GM10847 (cell line): ENCODE results near the gene SLC2A10.

Source experiments
- POLR2A ChIP-seq: IDR thresholded peaks from 2 replicates; pipeline ENCODE4 v1.6.1; 2011; ENCODE audit not compliant: insufficient read length; ENCODE audit errors: extremely low read depth

SLC2A10 gene

DNA sequence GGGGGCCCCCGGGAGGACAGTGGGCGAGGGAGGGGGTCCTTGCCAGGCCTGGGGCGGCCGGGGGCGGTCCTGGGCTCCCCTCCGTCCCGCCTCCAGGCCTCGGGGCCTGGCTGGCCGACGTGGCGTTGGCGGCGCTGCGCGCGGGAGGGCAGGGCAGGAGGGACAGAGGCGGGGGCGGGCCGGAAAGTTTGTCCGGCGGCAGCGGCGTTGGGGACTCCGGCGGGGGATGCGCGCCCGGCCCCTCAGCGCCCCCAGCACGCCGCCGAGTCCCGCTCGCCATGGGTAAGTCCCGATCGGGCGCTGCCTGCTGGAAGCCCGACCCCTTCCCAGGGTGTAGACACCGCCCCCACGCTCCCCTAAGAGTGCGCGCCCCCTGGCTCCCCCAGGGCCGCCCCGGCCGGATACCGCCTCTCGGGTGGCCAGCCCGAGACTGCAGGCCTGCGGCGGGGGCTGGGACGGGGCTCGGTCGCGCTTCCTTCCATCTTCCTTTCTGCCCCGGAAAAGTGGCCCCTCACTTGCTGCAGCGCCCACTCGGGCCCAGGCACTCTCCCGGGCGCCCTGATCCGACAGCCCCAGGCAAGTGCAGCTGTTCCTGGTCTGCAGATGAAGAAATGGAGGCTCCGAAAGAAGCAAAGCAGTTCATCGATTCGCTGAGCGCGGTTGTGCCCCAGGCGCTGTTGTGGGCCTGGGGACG, at the start of gene SLC2A10:
Gene SLC2A10 (plus strand): TSS at position 191 of the 694 bp plus-strand sequence. CDS start 88 bp downstream, at position 279.
- TF ChIP-seq POLR2A = no peak

GRCh38 chr20:46660487-46660886, 49.0 kb upstream of the SLC2A10 start:
- no peak for TF ChIP-seq POLR2A

GRCh38 chr20:46661659-46662058, 47.8 kb upstream of the SLC2A10 start:
- TF ChIP-seq POLR2A = no peak

- TF ChIP-seq POLR2A = no peak
Observed at GRCh38 chr20:46663531-46663930, 45.9 kb upstream of the SLC2A10 start.

GRCh38 chr20:46665602-46666001, 43.8 kb upstream of the SLC2A10 start:
- TF ChIP-seq POLR2A = no peak

DNA sequence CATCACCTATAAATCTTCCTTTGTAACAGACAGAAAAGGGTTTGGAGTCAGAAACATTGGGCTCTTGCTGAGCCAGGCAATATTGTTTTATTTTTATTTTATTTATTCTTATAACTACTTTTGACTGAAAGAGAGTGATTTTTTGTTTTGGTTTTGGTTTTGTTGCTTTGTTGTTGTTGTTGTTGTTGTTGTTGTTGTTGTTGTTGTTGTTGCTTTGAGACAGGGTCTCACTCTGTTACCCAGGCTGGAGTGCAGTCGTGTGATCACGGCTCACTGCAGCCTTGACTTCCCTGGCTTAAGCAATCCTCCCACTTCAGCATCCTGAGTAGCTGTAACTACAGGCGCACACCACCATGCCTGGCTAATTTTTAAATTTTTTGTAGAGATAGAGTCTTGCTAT, 43.1 kb upstream of the SLC2A10 start:
- TF ChIP-seq POLR2A = no peak

DNA sequence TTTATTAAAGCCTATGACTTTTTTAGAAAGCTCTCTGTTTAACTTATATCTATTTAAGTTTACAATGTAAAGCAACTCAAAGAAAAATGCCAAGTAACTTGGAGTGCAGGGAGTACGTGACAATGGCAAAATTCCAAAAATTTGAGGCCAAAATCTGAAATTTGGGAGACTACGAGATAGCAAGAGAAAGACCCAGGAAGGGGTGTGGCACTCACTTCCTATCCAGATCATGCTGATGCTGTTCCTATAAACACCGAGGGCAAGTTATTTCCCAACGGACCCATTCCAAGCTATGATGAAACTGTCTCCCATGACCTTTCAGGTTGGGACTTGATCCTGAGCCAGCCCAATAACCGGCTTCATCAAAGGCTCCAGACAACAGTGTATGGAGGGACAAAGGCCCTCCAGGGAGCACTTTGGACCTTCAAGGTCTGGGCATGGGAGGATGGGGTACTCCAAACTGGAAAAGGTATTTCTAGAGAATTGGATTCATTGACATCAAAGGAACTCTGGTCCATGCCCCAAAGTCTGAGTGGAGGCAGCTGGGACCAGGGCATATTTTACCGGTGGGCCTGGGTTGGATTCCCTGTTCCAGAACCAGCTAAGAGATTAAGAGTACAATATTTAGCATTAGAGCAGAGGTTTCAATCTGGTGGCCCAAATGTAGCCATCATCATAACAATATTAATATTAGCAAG, 42.5 kb upstream of the SLC2A10 start:
- no peak for TF ChIP-seq POLR2A

GRCh38 chr20:46670228-46670584, 39.2 kb upstream of the SLC2A10 start:
- TF ChIP-seq POLR2A = no peak

DNA sequence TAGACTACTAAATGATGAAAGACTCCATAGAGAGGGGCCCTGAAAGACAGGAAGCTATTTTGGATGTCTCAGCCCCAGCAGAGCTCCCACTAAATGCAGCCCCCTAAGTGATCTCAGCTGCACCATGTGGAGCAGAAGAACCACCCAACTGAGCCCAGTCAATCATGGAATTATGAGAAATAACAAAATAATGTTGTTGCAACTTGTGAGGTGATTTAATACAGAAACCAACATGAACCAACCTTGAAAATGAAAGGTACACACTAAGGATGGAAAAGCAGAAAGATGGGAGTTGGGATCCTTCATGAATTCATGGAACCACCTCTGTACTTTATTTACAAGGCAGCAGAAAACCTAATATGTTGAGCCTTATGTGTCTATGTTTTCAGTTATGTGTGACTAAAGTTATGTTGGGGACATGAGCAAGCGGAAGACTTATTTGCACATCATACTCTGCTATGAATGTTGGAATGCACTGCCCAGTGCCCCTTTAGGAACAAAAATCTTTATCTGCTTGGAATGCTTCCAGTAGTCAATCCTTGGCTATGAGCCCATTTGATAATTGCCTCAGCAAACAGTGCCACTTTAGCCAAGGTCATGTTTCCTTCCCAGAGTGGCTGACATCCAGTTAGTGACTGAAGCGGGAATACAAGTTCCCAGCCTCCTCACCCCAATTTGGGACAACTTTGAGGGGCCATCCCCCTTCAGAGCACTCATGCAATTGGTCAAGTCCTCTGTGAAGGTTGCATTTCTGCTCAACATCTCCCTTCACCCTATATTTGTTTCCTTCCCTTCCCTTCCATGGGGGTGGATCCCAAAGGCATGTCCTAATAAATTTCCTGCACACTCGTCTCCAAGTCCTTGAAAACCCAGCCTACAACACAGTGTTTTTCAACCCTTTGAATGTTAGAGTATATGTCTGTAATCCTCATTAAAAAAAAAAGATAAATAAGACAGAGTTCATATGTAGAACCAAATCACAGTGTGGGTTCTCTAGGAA, 38.6 kb upstream of the SLC2A10 start:
- no peak for TF ChIP-seq POLR2A

- no peak for TF ChIP-seq POLR2A
Observed at GRCh38 chr20:46671866-46672542, 37.4 kb upstream of the SLC2A10 start.

- TF ChIP-seq POLR2A = no peak
Observed at GRCh38 chr20:46672543-46673148, 36.8 kb upstream of the SLC2A10 start.

- TF ChIP-seq POLR2A = no peak
Observed at GRCh38 chr20:46673394-46674252, 35.8 kb upstream of the SLC2A10 start.

DNA sequence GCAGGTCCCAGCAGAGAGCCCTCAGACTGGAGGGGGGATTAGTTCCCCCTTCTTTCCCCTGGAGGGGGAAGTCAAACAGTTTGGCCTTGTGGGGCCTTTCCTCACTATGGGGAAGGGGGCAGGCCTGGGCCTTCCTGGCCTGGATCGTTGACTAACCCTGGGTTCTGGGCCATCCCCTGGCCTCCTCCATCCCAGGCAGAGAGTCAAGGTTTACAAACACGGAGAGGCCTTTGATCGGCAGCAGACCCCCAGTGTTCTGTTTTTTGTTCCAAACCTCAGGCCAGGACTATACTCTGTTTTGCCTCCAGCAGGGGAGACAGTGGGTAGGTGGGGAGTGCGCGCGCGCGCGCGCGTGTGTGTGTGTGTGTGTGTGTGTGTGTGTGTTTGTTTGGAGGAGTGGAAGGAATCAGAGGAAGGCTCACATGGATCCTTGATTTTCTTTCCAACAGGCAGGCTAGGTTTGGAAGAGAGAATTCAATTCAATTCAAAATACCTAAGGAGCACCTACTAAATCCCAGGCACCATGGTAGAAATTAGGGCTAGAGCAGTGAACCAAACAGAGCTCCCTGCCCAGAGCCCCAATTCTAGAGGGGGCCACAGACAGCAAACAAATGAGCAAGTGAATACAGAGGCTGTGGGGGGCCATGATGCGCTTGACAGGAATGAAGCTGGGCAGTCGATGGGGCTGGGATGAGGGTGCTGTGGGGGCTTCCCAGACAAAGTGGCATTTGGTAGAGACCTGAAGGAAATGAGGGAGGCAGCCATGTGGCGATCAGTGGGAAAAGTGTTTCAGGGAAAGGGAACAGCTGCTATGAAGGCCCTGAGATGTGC, 35.0 kb upstream of the SLC2A10 start:
- no peak for TF ChIP-seq POLR2A
